Stimulated activated CD4-positive, alpha-beta T cell treated with anti-CD3 and anti-CD28 coated beads, TNF-alpha, amount 100 ng/mL, for 24 hours (primary cell): ENCODE measurements around the gene PPP1R12B.
"Not testable (repeated sequence)": the region's sequence is repeated elsewhere in the genome, so short reads cannot be mapped to it uniquely, and the experiment has no call there.

Source experiments
- DNase-seq, 3 experiments: peaks; one replicate each; pipeline ENCODE4 v3.0.0-alpha.2; 2020; ENCODE audit warnings: low read depth in 3 of 3

Gene PPP1R12B

DNA sequence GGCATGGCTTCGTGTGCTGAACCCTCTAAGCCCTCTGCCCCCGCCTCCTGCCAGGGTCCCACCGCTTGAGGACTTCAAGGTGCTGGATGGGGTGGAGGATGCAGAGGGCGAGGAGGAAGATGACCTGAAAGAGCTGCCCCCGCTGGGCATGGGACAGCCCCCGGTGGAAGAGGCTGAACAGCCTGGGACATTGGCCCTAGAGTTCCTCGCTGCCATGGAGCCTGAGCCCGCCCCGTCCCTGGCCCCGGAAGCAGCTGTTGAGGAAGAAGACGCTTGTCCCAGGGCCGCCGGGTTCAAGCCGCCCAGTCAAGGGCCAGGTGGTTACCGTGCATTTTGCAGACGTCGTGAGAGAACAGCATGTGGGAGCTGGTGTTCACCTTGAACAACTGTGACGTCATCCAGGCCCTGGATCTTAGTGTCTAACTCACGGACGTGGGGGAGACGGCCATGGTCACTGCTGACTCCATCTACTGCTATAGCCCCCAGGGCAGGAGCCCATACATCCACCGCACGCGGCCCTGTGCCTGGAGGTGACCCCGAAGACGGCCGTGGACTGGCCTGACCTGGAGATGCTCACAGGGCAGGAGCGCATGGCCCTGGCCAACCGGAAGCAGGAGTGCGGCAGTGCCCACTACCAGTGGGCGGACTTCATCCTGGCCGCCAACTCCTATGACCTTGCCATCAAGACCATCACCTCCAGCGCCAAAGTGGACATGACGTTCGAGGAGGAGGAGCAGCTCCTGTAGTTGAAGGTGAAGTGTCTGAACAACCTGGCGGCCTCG, 90.1 kb downstream of the PPP1R12B start:
- no peak for DNase-seq

DNA sequence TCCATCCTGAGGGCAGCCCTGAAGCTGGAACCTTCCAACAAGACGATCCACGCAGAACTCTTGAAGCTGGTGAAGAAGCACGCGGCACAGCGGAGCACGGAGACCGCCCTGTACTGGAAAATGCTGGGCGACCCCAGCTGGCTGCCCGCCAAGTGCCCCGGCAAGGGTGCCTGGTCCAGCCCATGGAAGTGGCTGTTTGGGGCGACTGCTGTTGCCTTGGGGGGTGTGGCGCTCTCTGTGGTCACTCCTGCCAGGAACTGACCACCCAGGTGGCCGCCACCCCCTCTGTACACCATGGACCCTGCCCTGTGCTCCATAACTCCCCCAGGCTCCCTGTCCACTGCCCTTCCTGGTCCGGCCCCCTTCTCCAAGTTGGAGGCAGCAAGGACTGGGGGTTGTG, 90.8 kb downstream of the PPP1R12B start:
- no peak for DNase-seq

DNA sequence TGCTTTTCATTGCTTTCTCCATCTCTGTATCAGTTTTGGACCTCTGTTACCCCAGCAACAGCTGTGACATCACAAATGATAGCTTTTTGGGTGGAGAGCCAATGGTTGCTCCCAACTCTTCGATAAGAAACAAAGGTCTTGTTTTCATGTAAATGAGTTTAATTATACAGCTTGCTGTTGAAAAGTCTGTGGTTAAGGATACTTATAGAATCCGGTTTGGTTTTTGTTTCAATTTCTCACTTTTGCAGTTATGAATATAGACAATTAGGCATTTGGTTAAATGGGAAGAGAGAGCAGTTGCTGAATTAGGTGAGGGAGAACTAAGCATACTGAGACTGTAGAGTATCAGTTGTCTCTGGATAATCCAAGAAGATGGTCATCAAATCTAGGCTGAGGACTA, 99.6 kb downstream of the PPP1R12B start:
- DNase-seq, result not testable (repeated sequence)

DNA sequence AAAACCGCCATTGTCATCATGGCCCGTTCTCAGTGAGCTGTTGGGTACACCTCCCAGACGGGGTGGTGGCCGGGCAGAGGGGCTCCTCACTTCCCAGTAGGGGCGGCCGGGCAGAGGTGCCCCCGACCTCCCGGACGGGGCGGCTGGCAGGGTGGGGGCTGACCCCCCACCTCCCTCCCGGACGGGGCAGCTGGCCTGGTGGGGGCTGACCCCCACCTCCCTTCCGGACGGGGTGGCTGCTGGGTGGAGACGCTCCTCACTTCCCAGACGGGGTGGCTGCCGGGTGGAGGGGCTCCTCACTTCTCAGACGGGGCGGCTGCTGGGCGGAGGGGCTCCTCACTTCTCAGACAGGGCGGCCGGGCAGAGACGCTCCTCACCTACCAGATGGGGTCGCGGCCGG, 103.1 kb downstream of the PPP1R12B start:
- DNase-seq, result not testable (repeated sequence)

DNA sequence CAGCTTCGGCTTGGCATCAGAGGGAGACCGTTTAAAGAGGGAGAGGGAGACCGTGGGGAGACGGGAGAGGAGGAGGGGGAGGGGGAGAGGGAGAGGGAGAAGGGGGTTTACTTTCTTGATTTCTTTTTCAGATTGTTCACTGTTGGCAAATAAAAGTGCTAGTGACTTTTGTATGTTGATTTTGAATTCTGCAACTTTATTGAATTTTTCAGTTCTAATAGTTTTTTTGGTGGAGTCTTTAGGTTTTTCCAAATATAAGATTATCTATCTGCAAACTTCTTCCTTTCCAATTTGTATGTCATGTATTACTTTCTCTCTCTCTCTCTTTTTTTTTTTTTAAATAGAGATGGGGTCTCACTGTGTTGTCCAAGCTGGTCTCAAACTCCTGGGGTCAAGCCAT, 104.0 kb downstream of the PPP1R12B start:
- no peak for DNase-seq

DNA sequence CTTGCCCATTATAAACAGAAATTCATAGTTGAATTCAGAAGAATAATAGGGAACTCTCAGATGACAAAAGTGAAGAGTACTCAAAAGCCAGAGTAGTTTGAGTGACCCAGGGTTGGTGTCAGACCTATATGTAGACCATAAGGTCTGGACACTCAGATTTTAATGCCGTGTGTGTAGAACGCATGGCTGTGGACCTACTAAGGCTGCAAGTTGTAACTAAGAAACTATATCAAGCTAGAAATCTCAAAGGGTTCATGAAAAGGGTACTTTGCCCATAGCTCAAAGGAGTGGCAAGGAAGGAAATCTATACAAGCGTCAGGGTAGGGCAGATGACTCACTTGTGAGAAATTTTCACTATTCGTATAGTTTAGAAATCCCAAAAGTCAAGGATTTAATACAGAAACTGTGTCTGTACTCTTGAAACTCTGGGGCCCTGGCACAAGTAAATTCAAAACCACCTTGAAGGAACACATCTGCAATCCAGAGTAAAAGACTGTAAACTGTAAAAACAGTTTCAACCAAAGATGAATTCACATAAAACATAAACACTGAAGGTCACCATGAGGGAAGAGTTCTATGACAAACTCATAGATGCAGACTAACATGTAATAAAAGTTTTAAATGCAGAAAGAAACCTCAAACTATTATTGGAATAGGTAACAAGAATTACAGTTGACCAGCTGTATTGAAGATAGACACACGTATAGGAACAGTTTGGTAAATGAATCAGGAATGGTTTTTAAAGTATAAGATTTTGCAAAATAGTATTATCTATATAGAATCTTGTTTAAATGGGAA, 108.1 kb downstream of the PPP1R12B start:
- not testable (repeated sequence) for DNase-seq

DNA sequence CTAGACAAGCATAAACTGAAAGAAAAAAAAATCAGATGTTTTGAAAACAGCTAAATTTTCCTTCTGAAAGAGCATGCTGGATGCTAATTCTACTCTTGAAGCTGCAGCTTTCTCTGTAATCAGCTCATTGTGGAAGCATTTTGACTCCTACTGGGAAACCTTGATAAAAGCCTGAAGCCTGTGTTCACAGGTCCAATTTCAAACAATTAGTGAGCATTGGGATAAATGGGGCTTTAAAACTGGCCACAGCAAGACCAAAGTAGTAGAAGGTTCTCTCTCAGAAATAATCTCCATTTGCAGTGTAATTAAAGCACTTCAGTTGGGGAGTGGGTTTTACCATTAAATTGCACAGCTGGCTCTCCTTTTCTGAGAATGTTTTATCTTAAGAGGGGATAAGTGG, 110.2 kb downstream of the PPP1R12B start:
- not testable (repeated sequence) for DNase-seq

DNA sequence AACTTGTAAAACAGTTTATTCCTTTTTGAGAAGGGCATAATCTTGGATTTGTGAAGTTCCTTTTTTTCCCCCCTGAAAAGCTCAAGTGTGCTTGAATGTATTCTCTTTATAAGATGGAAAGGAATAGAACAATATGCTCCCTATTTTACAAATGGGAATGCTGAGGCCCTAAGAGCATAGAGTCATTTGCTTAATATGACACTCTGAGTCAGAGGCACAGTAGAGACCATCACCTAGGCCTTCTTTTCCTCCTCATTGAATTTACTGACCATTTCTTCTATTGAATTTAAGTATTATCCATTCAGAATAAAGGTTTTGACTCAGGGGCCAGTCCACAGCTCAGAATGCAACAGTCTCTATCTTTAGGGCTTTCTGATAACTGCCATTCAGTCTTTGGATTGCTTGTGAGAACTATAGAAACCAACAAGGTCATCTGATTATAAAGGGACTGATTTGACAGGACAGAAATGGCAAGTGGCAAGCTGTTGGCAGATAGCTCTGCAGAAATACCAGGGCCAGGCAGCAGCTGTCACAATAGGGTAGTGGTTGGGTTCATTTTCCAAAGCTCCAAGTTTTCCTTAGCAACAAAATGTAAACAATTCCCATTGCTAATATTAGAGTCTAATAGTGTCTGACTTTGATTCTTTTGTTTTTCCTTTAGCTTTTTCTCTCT, 111.1 kb downstream of the PPP1R12B start:
- DNase-seq, result not testable (repeated sequence)

DNA sequence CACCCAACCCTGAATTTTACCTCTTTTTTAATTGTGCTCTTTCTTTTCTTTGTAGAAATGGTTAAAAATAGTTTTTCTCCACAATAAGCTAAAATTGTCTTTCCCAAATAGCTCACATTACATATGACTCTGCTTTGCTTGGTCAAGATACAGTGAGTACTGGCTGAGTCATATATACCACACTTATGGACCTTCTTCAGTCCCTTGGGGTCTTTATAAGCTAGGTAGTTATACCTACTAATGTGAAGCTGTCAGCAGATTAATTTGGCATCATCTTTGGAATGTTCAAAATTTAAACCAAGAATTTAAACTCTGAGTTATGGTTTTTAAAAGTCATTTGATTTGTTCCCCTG, 111.6 kb downstream of the PPP1R12B start:
- not testable (repeated sequence) for DNase-seq

DNA sequence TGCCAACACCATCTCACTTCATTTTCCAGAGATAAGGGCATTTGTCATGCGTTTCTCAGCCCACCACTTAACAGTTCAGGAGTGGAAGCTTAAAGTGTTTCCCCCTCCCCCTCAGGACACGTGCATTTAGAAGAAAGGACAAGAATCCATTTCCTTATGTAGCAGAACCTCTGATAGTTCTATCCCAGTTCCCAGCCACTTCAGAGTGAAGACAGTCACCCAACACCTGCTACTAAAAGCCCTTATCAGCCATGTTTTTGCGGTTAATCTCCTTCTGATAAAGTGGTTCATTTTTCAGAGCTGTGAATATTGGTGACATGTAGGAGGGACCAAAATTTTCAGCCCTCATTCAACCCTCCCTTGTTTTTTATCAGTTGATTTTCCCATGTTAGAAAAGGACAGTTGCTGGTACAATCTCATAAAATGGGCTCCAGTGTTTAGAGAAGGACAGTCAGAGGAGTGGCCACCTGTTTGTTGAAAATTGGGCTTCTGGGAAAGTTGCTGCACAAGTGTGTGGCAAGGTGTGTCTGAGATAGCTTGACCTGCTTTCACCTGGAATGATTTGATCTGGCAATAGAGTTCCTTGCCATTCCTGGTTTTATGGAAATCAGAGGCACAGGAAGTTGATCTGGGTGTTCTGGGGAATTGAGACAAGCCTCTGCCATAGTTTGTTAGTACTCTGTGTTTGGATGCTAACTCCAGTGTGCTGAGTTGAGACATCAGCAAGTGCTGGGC, 114.0 kb downstream of the PPP1R12B start:
- DNase-seq, result no peak

DNA sequence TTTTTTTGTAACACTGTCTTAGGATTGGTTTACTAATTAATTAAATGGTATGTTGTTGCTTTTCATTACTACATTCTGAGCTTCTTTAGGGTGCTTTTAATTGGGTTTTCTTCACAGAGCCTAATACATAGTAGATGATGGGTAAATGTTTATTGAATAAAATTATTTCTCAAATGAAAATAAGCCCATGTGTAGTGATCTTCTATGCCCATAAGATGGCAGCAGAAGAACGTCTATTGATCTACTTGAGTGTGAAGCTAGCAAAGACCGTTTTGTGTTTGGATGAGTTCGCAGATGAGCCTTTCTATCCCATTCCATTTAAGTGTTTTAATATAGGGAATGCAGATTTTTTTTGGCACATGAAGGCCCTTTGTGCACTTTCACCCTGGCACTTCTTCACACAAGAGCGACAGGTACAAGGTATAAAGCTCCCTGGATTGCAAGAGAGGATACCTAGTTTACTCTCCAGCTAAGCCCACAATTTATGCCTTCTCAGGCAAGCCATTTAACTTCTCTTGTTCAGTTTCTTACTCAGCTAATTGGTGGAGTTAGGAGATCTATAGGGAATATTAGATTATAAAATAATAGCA, 115.7 kb downstream of the PPP1R12B start:
- DNase-seq, result not testable (repeated sequence)

DNA sequence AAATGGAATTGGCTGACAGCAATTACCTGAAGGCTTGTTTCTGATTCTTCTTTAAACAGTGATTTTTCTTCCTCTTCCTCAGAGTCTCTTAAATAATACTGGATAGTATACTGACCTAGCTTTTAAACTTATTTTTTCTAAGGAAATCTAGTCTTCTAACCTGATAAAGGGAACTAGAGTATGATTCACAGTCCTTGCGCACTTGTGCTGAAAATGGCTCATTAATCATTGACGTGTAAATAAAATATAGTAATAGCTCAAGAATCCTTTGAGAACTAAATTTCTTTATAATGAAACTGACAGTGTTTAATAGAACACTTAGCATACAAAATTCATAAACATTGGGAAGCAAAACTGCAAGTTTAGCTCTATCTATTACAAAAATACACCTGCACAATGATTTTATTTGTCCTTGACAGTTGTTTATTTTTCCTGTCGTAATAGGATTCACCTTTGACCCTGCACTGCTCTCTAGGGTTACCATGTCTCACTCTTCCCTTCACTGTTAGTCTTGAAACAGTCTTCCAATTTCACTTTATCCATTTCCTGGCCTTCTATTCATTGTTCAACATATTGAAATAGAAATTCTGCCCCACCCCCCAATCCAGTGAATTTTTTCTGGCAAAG, 117.3 kb downstream of the PPP1R12B start:
- not testable (repeated sequence) for DNase-seq

DNA sequence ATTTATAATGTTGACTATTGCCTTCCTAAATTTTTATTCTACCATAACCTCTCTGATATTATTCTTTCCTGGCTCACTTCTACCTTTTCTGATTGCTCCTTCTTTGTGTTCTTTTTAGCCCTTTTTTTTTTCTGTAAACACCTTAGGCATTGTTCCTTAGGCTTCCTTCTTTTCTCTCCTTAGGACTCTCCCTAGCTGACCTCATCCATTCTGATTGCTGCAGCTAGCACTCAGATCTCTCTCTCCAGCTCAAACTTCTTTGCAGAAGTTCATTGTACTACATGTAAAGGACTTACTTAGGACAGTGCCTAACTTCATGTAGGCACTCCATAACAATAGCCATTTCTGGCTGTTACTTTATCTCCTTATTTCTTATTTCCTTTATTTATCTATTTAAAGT, 117.8 kb downstream of the PPP1R12B start:
- DNase-seq, result not testable (repeated sequence)

DNA sequence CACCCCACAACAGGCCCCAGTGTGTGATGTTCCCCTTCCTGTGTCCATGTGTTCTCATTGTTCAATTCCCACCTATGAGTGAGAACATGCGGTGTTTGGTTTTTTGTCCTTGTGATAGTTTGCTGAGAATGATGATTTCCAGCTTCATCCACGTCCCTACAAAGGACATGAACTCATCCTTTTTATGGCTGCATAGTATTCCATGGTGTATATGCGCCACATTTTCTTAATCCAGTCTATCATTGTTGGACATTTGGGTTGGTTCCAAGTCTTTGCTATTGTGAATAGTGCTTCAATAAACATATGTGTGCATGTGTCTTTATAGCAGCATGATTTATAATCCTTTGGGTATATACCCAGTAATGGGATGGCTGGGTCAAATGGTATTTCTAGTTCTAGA, 118.9 kb downstream of the PPP1R12B start:
- DNase-seq, result not testable (repeated sequence)

DNA sequence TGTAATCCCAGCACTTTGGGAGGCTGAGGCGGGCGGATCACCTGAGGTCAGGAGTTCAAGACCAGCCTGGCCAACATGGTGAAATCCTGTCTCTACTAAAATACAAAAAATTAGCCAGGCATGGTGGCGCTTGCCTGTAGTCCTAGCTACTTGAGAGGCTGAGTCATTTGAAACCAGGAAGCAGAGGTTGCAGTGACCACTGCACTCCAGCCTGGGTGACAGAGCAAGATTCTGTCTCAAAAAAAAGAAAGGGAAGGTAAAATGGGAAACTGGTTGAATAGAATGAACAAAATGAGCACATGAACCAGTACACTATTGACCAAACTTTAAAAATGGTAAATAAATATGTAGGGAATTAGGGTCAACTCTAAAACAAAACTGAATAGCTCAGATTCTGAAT, 120.2 kb downstream of the PPP1R12B start:
- DNase-seq, result not testable (repeated sequence)

DNA sequence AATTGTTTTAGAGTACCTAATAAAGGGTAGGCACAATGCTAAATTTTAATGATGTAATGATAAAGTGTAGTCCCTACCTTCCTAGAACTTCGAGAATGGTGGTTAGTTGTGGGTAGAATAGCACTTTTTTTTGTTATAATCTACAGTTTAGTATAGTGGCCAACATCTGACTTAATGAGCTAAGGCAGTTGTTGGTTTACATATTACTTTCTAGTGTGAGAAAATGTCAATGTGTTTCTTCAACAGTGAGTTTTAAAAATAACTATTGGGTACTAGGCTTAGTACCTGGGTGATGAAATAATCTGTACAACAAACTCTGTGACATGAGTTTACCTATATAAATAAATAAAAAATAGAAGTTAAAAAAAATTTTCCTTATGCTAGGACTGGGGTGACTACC, 120.6 kb downstream of the PPP1R12B start:
- DNase-seq, result not testable (repeated sequence)

DNA sequence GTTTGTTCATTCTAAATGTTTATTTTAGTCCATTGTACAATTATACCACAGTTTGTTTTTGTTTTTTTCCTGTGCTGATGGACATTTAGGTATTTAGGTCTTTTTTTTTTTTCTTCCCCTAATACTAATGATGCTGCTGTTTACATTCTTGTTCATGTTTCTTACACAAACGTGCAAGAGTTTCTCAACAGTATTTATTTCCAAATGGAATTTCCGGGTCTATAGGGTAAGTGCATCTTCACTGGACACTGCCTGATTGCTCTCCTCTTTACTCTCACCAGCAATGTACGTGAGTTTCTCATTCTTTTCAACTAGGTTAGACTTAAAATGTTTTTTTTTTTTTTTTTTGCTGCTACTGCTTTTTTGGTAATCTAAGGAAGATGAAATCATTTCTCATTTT, 122.7 kb downstream of the PPP1R12B start:
- DNase-seq, result no peak

DNA sequence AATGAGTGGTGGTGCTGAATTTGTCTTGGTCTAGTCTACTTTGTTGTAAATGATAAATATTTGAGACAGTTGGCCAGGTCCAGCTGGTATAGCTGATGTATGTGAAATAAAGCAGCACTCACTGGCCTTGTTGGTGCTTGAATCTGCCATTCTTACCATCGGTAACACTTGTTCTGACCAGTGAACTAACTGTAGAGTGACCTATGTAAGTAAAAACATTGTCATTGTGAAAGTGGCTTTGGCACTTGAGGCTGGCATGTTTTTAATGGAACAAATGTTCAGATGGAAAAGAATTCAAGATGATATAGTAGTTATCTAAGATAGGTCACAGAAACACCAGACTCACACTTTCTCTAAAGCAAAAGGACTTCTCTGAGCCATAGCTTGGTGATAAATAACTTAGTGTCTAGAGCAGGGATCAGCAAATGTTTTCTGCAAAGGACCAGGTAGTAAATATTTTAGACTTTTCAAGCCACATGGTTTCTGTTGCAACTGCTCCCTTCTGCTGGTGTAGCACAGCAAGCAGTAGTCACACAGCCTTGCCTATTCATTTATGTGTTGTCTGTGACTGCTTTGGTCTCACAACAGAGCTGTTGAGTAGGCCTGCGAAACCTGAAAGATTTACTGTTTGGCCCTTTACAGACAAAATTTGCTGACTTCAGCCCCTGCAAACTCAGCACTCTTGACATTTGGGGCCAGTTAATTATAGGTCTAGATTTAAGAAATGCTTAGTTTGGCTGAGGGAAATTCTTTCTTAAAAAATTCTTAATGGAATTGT, 124.0 kb downstream of the PPP1R12B start:
- DNase-seq, result not testable (repeated sequence)

DNA sequence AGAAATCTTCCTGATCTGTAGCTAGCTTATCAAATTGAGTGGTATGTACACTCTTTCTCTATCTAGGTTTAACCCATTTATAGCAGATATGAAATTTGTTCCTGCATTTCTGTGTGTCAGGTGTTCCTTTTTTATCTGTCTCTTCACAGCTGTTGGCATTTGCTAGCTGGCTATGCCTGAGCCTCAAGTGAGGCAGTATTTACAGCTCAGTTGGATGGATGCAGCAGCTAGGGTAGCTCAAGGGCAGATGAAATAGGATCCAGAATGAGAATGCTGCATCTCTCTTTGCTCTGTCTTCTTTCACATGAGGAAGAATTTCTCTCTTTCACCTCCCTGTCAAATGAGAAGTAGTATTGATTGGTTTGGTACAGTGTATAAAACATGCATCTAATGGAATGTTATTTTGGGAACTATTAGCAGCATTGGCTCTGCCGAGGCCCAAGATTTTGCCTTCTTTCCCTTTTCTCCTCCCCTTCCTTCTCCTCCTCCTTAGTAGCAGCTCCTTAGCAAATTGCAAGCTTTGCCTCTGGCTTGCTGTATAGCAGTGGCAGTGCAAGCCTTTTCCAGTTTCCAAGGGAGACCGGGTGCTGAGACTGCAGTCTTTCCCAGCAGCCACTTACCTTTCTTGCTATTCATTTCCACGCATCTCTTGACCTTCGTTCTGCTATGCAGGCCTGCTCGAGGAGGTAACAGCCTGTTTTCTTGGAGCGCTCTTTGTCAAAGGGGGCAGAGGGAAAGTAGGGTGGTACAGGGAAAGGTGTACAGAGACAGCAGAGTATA, 125.0 kb downstream of the PPP1R12B start:
- DNase-seq, result not testable (repeated sequence)
